NB4 (cell line): ENCODE data around the gene PITPNC1.

Source experiments
- DNase-seq: peaks from one replicate; pipeline ENCODE4 v3.0.0; 2010; ENCODE audit warnings: low read depth
- H3K4me3 ChIP-seq: one replicate; pipeline ENCODE4 v1.5.1; 2011; ENCODE audit warnings: mild to moderate bottlenecking, low read depth, low read length, moderate library complexity
- MAX ChIP-seq: IDR thresholded peaks from 2 replicates; pipeline ENCODE4 v1.6.1; 2011; ENCODE audit warnings: low read depth, low read length
- MYC ChIP-seq: IDR thresholded peaks from 2 replicates; pipeline ENCODE4 v1.6.1; 2011; ENCODE audit warnings: low read depth, low read length
- POLR2A ChIP-seq: IDR thresholded peaks from 2 replicates; pipeline ENCODE4 v1.6.1; 2011; ENCODE audit warnings: mild to moderate bottlenecking; ENCODE audit not compliant: insufficient read length; ENCODE audit errors: extremely low read depth
- TF ChIP-seq, protein P1 (sequence below): IDR thresholded peaks from one replicate; pipeline ENCODE4 v1.5.1; 2012; ENCODE audit warnings: low read depth, low read length

Gene PITPNC1

GRCh38 chr17:67436233-67436632, 59.2 kb downstream of the PITPNC1 start:
- H3K4me3 ChIP-seq, result no peak overlapping the region
- no peak for DNase-seq
- TF ChIP-seq, protein P1, sequence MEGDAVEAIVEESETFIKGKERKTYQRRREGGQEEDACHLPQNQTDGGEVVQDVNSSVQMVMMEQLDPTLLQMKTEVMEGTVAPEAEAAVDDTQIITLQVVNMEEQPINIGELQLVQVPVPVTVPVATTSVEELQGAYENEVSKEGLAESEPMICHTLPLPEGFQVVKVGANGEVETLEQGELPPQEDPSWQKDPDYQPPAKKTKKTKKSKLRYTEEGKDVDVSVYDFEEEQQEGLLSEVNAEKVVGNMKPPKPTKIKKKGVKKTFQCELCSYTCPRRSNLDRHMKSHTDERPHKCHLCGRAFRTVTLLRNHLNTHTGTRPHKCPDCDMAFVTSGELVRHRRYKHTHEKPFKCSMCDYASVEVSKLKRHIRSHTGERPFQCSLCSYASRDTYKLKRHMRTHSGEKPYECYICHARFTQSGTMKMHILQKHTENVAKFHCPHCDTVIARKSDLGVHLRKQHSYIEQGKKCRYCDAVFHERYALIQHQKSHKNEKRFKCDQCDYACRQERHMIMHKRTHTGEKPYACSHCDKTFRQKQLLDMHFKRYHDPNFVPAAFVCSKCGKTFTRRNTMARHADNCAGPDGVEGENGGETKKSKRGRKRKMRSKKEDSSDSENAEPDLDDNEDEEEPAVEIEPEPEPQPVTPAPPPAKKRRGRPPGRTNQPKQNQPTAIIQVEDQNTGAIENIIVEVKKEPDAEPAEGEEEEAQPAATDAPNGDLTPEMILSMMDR, result no peak
- no peak for TF ChIP-seq MYC
- no peak for TF ChIP-seq POLR2A
- TF ChIP-seq MAX, result no peak

DNA sequence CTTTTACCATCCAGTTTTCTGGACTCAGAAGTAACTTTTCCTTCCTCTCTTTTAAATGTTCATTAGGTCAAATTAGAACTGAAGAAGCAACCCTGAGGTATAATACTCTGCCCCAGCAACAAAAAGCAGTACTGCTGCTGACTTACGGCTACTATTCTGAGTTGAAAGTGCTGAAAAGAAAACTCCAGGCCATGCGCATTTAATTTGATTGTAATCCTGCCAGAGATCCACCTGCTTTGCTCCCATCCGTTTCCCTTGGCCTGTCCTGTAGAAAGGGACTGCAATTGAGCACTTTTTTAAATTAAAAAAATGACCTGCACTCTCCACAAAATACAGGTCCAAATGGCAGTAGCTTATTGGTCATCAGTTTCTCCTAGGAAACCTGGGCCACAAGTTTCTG, 61.6 kb downstream of the PITPNC1 start:
- TF ChIP-seq, protein P1, result no peak
- no peak for TF ChIP-seq MYC
- TF ChIP-seq MAX, result no peak
- no peak for TF ChIP-seq POLR2A
- H3K4me3 ChIP-seq, result no peak overlapping the region
- no peak for DNase-seq

DNA sequence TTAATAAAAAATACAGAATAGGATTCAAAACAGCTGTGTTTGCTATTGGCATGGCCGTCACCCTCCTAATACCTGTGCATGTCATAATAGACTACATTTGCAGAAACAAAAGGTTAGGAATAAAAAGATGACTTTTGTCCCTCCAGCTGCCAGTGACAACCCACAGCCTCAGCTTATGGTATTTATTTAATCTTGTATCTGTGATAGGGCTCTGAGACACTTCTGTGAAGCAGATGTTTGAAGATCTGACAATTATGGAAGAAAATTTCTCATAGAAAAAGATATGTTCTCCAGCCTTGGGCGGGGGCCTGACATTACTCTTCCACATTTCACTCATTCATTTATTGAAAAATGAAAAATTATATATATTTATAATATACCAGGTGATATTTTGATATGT, 62.2 kb downstream of the PITPNC1 start:
- no peak for DNase-seq
- no peak for TF ChIP-seq POLR2A
- no peak for TF ChIP-seq MAX
- TF ChIP-seq, protein P1, result no peak
- no peak for TF ChIP-seq MYC
- H3K4me3 ChIP-seq, result no peak overlapping the region

DNA sequence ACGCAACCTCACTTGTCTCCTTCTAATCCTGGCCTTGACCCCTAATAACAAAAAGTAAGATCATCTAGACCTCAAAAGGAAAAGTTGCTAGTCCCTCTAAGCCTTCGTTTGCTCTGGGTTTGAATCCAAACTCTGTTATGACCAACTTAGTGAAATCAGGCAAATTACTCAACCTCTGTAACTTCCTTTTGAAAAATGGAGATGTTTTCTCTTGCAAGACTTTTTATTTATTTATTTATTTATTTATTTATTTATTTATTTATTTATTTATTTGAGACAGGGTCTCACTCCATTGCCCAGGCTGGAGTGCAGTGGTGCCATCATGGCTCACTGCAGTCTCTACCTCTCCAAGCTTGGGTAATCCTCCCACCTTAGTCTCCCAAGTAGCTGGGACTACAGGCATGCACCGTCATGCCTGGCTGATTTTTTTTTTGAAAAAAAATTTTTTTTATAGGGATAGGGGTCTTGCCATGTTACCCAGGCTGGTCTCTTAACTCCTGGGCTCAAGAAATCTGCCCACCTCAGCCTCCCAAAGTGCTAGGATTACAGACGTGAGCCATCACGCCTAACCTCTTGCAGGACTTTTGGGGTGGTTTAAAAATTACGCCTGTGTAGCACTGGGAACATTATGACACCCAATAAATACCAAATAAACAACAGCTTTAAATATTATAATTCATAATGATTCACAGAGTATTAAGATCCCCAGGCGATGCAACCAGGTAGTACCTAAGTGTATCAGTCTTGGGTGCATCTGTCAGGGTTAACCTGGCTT, 63.4 kb downstream of the PITPNC1 start:
- no peak overlapping the region for H3K4me3 ChIP-seq
- TF ChIP-seq MAX, result no peak
- TF ChIP-seq POLR2A, result no peak
- TF ChIP-seq, protein P1, result no peak
- no peak for TF ChIP-seq MYC
- DNase-seq, result peak; percentile 24

- DNase-seq, result peak; percentile 74
- H3K4me3 ChIP-seq, result no peak overlapping the region
- TF ChIP-seq MAX (0 out of 2 replicates have a peak, but pooled peaks have one; percentile 13), POLR2A (no peak)
Measured at GRCh38 chr17:67441052-67441895, 64.2 kb downstream of the PITPNC1 start.

DNA sequence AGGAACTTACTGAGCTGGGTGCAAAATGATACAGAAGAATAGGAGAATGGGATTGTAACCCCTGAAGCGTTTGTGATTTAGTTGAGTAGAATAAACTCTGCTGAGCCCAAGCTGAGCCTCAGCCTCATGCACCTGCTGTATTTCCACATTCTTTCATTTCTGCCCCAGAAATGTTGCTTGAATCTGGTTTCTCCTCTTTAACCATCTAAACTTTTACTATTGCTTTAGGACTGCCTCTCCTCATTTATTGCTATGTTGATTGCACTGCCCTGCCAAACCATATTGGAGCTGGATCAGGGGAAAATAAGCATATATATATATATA, 64.8 kb downstream of the PITPNC1 start:
- no peak for TF ChIP-seq MAX
- TF ChIP-seq, protein P1, result no peak
- TF ChIP-seq POLR2A, result no peak
- TF ChIP-seq MYC, result no peak
- DNase-seq, result no peak
- no peak overlapping the region for H3K4me3 ChIP-seq
